ENCODE results near the gene CLCF1. TPM values are rescaled to one million over a fixed set of nuclear protein-coding genes. Genes with fewer than 3 reads are reported as not detected.
A peak's percentile ranks its signal among the peaks of the same experiment; 100 is the strongest.

The CLCF1 gene
- total and polyA plus RNA-seq, 2 of the 13 experiments (the other 11 are each of a cell fraction or from before 2014, with no cell fraction given): 0.49 to 0.78 TPM

- no peak for TF ChIP-seq AGO2 (optimal IDR thresholded peaks at IDR 0.05; ENCODE audit: low read depth, low read length)
- TF ChIP-seq, protein P1, sequence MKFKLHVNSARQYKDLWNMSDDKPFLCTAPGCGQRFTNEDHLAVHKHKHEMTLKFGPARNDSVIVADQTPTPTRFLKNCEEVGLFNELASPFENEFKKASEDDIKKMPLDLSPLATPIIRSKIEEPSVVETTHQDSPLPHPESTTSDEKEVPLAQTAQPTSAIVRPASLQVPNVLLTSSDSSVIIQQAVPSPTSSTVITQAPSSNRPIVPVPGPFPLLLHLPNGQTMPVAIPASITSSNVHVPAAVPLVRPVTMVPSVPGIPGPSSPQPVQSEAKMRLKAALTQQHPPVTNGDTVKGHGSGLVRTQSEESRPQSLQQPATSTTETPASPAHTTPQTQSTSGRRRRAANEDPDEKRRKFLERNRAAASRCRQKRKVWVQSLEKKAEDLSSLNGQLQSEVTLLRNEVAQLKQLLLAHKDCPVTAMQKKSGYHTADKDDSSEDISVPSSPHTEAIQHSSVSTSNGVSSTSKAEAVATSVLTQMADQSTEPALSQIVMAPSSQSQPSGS (CRISPR knock-in tag; IDR thresholded peaks at IDR 0.05): peak; percentile 76
- TF ChIP-seq CBX1 (IDR thresholded peaks at IDR 0.05; ENCODE audit: low read depth): no peak
- TF ChIP-seq, protein P2, sequence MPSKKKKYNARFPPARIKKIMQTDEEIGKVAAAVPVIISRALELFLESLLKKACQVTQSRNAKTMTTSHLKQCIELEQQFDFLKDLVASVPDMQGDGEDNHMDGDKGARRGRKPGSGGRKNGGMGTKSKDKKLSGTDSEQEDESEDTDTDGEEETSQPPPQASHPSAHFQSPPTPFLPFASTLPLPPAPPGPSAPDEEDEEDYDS (CRISPR knock-in tag; IDR thresholded peaks at IDR 0.05): peak; percentile 58
- peak; percentile 84 to 95 for TF ChIP-seq POLR2A (IDR thresholded peaks at IDR 0.05; ENCODE audit: insufficient read depth in 1 of 2, low read depth in 2 of 2, low read length in 2 of 2)
- TF ChIP-seq YY1 (IDR thresholded peaks at IDR 0.05; ENCODE audit: insufficient read depth, insufficient replicate concordance, low read depth, low read length): peak; percentile 62
- TF ChIP-seq ZNF503 (CRISPR knock-in tag; IDR thresholded peaks at IDR 0.05): no peak
- TF ChIP-seq HMGA1 (CRISPR knock-in tag; conservative IDR thresholded peaks at IDR 0.05): no peak
- TF ChIP-seq ZNF782 (CRISPR knock-in tag; IDR thresholded peaks at IDR 0.05; ENCODE audit: borderline replicate concordance): peak; percentile 79
- 0 out of 2 replicates have a peak, but pooled peaks have one; percentile 31 for TF ChIP-seq RCOR2 (CRISPR knock-in tag; IDR thresholded peaks at IDR 0.05)
- TF ChIP-seq MTF2 (CRISPR knock-in tag; IDR thresholded peaks at IDR 0.05; ENCODE audit: borderline replicate concordance): no peak
- TF ChIP-seq TCF12 (IDR thresholded peaks at IDR 0.05): no peak
- TF ChIP-seq TCF12 (CRISPR knock-in tag; IDR thresholded peaks at IDR 0.05): peak; percentile 70; the same call in 1 of the 2 replicates
- TF ChIP-seq ARID2 (CRISPR knock-in tag; IDR thresholded peaks at IDR 0.05; ENCODE audit: borderline replicate concordance): peak; percentile 91; the same call in 1 of the 2 replicates
- TF ChIP-seq CBX5 (CRISPR knock-in tag; IDR thresholded peaks at IDR 0.05; ENCODE audit: borderline replicate concordance): peak; percentile 68
These were observed 18.1 kb upstream of the CLCF1 start, which contains the start of gene RAD9A (continued) for GRCh38 chr11:67391304-67392182.

All from HepG2 (cell line).